ENCODE data around the gene LRRC41.

DNA sequence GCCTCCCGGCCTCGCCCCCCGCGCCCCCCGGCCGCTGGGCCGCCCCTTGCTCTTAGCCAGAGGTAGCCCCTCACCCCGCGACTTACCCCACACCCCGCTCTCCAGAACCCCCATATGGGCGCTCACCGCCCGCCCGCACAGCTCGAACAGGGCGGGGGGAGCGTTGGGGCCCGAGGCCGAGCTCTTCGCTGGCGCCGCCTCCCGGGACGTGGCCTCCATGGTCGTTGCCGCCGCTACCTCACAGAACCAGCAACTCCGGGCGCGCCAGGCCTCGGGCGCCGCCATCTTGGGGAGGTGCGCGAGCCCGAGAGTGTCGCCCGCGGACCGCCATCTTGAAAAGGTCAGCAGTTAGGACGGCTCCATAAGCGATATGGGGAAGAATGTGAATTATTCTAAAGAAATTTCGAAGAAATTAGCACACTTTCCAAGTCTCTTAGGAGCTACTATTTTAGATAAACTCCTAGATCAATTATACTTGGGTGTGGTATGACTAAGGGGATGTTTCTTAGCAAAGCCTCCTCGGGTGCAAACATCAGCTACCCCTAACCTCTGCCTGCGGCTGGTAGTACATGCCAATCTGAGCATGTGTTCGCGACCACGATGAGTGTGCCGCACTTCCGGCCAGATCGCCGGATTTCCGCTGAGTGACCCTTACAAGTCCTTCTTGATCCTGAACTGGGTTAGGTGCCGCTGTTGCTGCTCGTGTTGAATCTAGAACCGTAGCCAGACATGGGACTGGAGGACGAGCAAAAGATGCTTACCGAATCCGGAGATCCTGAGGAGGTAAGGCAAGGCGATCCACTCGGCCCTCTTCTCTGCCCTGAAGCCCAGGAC lies at the start of gene LRRC41, which contains the start of gene UQCRH:
- TF ChIP-seq, protein P1, sequence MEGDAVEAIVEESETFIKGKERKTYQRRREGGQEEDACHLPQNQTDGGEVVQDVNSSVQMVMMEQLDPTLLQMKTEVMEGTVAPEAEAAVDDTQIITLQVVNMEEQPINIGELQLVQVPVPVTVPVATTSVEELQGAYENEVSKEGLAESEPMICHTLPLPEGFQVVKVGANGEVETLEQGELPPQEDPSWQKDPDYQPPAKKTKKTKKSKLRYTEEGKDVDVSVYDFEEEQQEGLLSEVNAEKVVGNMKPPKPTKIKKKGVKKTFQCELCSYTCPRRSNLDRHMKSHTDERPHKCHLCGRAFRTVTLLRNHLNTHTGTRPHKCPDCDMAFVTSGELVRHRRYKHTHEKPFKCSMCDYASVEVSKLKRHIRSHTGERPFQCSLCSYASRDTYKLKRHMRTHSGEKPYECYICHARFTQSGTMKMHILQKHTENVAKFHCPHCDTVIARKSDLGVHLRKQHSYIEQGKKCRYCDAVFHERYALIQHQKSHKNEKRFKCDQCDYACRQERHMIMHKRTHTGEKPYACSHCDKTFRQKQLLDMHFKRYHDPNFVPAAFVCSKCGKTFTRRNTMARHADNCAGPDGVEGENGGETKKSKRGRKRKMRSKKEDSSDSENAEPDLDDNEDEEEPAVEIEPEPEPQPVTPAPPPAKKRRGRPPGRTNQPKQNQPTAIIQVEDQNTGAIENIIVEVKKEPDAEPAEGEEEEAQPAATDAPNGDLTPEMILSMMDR (IDR thresholded peaks at IDR 0.05; ENCODE audit: insufficient read depth, low read length, poor library complexity, severe bottlenecking): no peak
- TF ChIP-seq EZH2phosphoT487 (conservative IDR thresholded peaks at IDR 0.05; ENCODE audit: low read length): no peak
